Stomach (tissue), 9 donors: ENCODE data around the gene CAPN10. TPM values are rescaled to one million over a fixed set of nuclear protein-coding genes. Genes with fewer than 3 reads are reported as not detected.

Experiments used
- DNase-seq, 2 donors: peaks; one replicate each; pipeline versions ENCODE4 v3.0.0 to v3.0.0-alpha.2; 2013 to 2019
- H3K27ac ChIP-seq, 5 donors: fragments of 200-600 bp in 4 of 5; sonication (generic) in 4 of 5; one replicate each; pipeline ENCODE4 v1.5.1; 2013 to 2019; ENCODE audit warnings: mild to moderate bottlenecking in 1 of 5, moderate library complexity in 1 of 5
- H3K27me3 ChIP-seq, 3 donors: fragments of 200-600 bp; sonication (generic); one replicate each; pipeline ENCODE4 v1.5.1; 2017 to 2019; ENCODE audit warnings: mixed run types in 1 of 3
- H3K36me3 ChIP-seq, 4 donors: fragments of 200-600 bp; sonication (generic); 1 replicate in 3 of 4; 2 replicates in 1 of 4; pipeline ENCODE4 v1.5.1; 2016 to 2019
- H3K4me1 ChIP-seq, 4 donors: fragments of 200-600 bp; sonication (generic); one replicate each; pipeline ENCODE4 v1.5.1; 2016 to 2019
- H3K4me3 ChIP-seq, 4 donors: fragments of 200-600 bp; sonication (generic) in 3 of 4; one replicate each; pipeline ENCODE4 v1.5.1; 2016 to 2019; ENCODE audit warnings: mild to moderate bottlenecking in 1 of 4
- H3K9me3 ChIP-seq, 4 donors: fragments of 200-600 bp; sonication (generic); one replicate each; pipeline ENCODE4 v1.5.1; 2016 to 2019
- CTCF ChIP-seq, 7 experiments: fragments of 450-650 bp in 4 of 7; fragments of 200-600 bp in 3 of 7; sonication (generic) in 3 of 7; IDR thresholded peaks; one replicate each; pipeline ENCODE4 v1.5.1; 2016 to 2019; ENCODE audit warnings: antibody characterized with exemption in 7 of 7, control low read depth in 2 of 7, mild to moderate bottlenecking in 1 of 7
- EP300 ChIP-seq: sonication (generic); formaldehyde crosslinking; IDR thresholded peaks from one replicate; pipeline ENCODE4 v1.6.1; 2017; ENCODE audit warnings: antibody characterized with exemption
- POLR2A ChIP-seq, 4 donors: fragments of 450-650 bp; IDR thresholded peaks; one replicate each; pipeline ENCODE4 v1.6.1; 2016; ENCODE audit warnings: antibody characterized with exemption in 4 of 4, control low read depth in 2 of 4, mild to moderate bottlenecking in 1 of 4, moderate library complexity in 1 of 4
- POLR2AphosphoS5 ChIP-seq, 3 donors: sonication (generic); formaldehyde crosslinking; IDR thresholded peaks; one replicate each; pipeline ENCODE4 v1.6.1; 2016; ENCODE audit warnings: antibody characterized with exemption in 3 of 3
- WGBS, 5 donors: extraction: QIAGEN DNeasy Blood & Tissue Kit in 3 of 5; methylation state at CpG; one replicate each; pipeline versions ENCODE4 v1.1.5 to v1.1.7; 2013 to 2018; 5-methylcytosine and 5-hydroxymethylcytosine counted together
- intact Hi-C: fragments of 100-400 bp; cut with DNase I; formaldehyde crosslinking; loops from one replicate; pipeline ENCODE4 v1.15.1; 2023; ENCODE audit warnings: low total_unique reads
- polyA plus RNA-seq, 3 donors: library from polyadenylated mRNA; stranded (reverse); fragments of 200-250 nt; gene quantifications; one replicate each; pipeline ENCODE4 v1.2.3, GENCODE V29; 2013
- total RNA-seq, 5 donors: library from RNA; depleted of rRNA; stranded (reverse); fragments of >200 nt; gene quantifications; one replicate each; pipeline versions ENCODE4 v1.1.0 to v1.2.3, GENCODE V29; 2014 to 2016
- donor health status: healthy with polysubstance abuse.
- donor health status: Bipolar disorder and iron deficiency.
- donor health status: healthy.

Gene CAPN10
- total and polyA plus RNA-seq, 8 donors = 17.7 to 197 (median 36.6) TPM

- no peak for DNase-seq
These were observed 45.2 kb downstream of the CAPN10 start for GRCh38 chr2:240631548-240632305.

GRCh38 chr2:240632306-240632721, 45.8 kb downstream of the CAPN10 start:
- DNase-seq = peak in 1 of 2 donors; percentile 2

More at GRCh38 chr2:240631548-240632305, 45.2 kb downstream of the CAPN10 start:
- Histone ChIP-seq H3K27me3 (no peaks in the 10 kb centered on the region), H3K4me1 (peaks cover 0 to 2% (median 0%) of the 10 kb centered on the region in 4 donors), H3K4me3 (no peak overlapping the region), H3K27ac (no peak overlapping the region), H3K36me3 (peaks cover 0 to 23% (median 18%) of the 10 kb centered on the region in 4 donors), H3K9me3 (peaks cover 0 to 14% (median 8%) of the 10 kb centered on the region in 4 donors)
- intact Hi-C loops = no loop called here
- no peak for TF ChIP-seq POLR2A (IDR thresholded peaks at IDR 0.05)
- TF ChIP-seq POLR2AphosphoS5 (IDR thresholded peaks at IDR 0.05) = no peak
- no peak for TF ChIP-seq CTCF (IDR thresholded peaks at IDR 0.05)
- TF ChIP-seq EP300 = no peak
- WGBS, 5 donors = 87 to 96% (median 90%) methylated on average over 3 to 11 of the region's 11 CpGs

GRCh38 chr2:240635121-240635997, 48.8 kb downstream of the CAPN10 start:
- Histone ChIP-seq H3K4me3 (no peak overlapping the region), H3K27me3 (peaks cover 0 to 4% (median 0%) of the 10 kb centered on the region in 3 donors), H3K27ac (no peak overlapping the region), H3K9me3 (peaks cover 0 to 14% (median 8%) of the 10 kb centered on the region in 4 donors), H3K36me3 (peaks cover 0 to 10% (median 8%) of the 10 kb centered on the region in 4 donors), H3K4me1 (no peaks in the 10 kb centered on the region)
- WGBS, 5 donors = 78 to 93% (median 81%) methylated on average over 5 to 6 of the region's 6 CpGs
- TF ChIP-seq EP300 (no peak), POLR2A (IDR thresholded peaks at IDR 0.05) (no peak), CTCF (IDR thresholded peaks at IDR 0.05) (no peak), POLR2AphosphoS5 (IDR thresholded peaks at IDR 0.05) (no peak)
- intact Hi-C loops = no loop called here
- DNase-seq = peak in 1 of 2 donors; percentile 0

More at GRCh38 chr2:240632306-240632721, 45.8 kb downstream of the CAPN10 start:
- WGBS, 5 donors = 80 to 100% (median 97%) methylated on average over 1 of the region's 1 CpG; no CpG with 5 or more reads in 1 of the 5 donors
- TF ChIP-seq EP300 (no peak), POLR2AphosphoS5 (IDR thresholded peaks at IDR 0.05) (no peak), POLR2A (IDR thresholded peaks at IDR 0.05) (no peak), CTCF (IDR thresholded peaks at IDR 0.05) (no peak)
- no peak overlapping the region for H3K4me3 ChIP-seq
- peaks cover 0 to 14% (median 8%) of the 10 kb centered on the region in 4 donors for H3K9me3 ChIP-seq
- H3K27ac ChIP-seq = no peak overlapping the region
- H3K27me3 ChIP-seq = no peaks in the 10 kb centered on the region
- peaks cover 0 to 23% (median 18%) of the 10 kb centered on the region in 4 donors for H3K36me3 ChIP-seq
- H3K4me1 ChIP-seq = no peaks in the 10 kb centered on the region
- intact Hi-C loops = no loop called here

GRCh38 chr2:240635998-240636547, 49.5 kb downstream of the CAPN10 start:
- DNase-seq = no peak
- TF ChIP-seq POLR2AphosphoS5 (IDR thresholded peaks at IDR 0.05) = no peak
- TF ChIP-seq EP300 = no peak
- TF ChIP-seq CTCF (IDR thresholded peaks at IDR 0.05) = no peak
- TF ChIP-seq POLR2A (IDR thresholded peaks at IDR 0.05) = no peak
- no peak overlapping the region for H3K27ac ChIP-seq
- peaks cover 0 to 4% (median 0%) of the 10 kb centered on the region in 3 donors for H3K27me3 ChIP-seq
- H3K36me3 ChIP-seq = peaks cover 0 to 3% (median under 1%) of the 10 kb centered on the region in 4 donors
- 59 to 82% (median 77%) methylated on average over 3 of the region's 3 CpGs for WGBS, 5 donors
- H3K9me3 ChIP-seq = peaks cover 0 to 14% (median 8%) of the 10 kb centered on the region in 4 donors
- H3K4me1 ChIP-seq = no peaks in the 10 kb centered on the region
- H3K4me3 ChIP-seq = no peak overlapping the region
- intact Hi-C loops = no loop called here
